Measurements from ENCODE around the gene SLC9A8. TPM values are rescaled to one million over a fixed set of nuclear protein-coding genes. Genes with fewer than 3 reads are reported as not detected.

Gene SLC9A8
- total RNA-seq, 1 donor from 2014 or later = 6.6 TPM

- no peak for DNase-seq
Observed at GRCh38 chr20:49919009-49919408, 106.4 kb downstream of the SLC9A8 start.

DNA sequence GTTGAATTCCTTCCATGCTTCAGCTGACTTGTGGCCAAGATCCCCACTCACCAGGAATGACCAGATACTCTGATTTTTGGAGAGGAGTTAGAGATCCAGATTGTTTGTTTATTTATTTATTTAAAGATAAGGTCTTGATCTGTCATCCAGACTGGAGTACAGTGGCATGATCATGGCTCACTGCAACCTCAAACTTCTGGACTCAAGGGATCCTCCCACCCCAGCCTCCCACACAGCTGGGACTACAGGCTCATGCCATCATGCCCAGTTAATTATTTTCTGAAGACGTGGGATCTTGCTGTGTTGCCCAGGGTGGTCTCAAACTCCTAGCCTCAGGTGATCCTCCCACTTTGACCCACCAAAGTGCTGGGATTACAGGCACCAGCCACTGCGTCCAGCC, 106.8 kb downstream of the SLC9A8 start:
- DNase-seq = no peak

DNA sequence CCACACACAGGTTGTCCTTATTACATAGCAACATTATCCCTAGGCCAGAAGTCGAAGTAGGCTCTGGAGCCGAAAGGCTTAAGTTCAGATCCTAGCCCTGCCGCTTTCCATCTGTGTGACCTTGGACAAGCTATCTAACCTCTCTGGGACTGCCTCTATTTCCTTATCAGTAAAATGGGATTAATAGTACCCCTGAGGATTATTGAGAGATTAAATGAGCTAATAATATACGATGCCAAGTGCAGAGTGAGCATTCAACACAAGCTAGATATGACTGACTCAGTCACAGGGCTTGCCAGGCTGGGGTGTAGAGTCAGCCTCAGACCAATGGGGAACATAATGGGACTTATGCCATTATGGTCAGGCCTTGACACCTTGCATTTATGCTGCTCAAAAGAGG, 111.6 kb downstream of the SLC9A8 start:
- DNase-seq = no peak

DNA sequence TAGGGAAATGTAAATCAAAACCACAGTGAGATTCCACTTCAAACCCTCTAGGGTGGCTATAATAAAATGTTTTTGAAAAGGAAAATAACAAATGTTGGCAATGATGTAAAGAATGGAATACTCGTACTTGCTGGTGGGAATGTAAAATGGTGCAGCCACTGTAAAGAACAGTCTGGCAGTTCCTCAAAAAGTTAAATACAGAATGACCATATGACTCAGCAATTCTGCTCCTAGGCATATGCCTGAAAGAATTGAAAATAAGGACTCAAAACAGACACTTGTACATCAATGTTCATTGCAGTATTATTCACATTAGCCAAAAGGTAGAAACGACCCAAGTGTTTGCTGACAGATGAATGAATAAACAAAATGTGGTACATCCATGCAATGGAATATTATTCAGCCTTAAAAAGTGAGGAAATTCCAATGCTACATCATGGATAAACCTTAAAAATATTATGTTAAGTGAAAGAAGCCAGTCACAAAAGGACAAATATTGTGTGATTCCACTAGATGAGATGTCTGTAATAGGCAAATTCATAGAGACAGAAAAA, 113.3 kb downstream of the SLC9A8 start:
- DNase-seq = no peak

DNA sequence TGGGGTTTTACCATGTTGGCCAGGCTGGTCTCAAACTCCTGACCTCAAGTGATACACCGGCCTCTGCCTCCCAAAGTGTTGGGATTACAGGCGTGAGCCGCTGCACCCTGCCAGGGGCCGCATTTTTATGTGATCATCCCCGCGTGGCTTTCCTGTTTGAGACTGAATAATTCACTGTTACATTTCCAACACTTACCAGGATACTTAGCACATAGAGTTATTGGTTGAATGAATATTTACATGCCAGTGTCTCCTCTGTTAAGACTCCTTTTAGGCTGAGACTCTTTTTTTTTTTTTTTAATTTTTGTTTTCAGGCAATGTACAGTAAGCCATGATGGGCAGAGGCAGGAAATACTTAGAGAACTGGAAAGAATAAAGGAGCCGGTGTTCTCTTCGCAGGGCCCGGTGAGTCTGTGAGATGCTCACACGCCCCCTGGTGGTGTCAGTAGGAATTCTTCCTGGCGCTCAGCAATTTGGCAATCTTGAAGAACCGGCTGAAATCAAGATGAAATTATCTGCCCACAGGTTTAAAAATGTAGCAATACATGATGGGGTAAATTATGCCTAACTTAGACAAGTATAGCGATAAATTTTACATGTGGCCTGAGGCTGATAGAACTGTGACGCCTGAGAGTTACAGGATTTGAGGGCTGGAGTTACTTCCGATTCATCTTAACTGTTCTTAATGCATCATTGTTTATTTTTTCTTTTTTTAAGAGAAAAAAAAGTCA, 115.9 kb downstream of the SLC9A8 start:
- DNase-seq = peak; percentile 90

GRCh38 chr20:49929142-49929494, 116.5 kb downstream of the SLC9A8 start:
- DNase-seq = no peak

DNA sequence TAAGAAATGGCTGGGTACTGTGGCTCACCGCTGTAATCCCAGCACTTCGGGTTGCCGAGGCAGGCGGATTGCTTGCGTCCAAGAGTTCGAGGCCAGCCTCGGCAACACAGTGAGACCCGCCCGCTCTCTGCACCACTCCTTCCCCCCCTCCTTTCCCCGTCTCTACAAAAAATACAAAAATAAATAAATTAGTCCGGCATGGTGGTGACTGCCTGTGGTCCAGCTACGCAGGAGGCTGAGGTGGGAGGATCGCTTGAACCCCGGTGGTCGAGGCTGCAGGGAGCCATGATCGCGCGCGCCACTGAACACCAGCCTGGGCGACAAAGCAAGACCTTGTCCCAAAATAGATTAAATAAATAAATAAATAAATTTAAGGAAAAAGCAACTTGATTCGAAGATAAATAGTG, 123.1 kb downstream of the SLC9A8 start:
- no peak for DNase-seq

- DNase-seq = peak; percentile 94
Observed at GRCh38 chr20:49936153-49937026, 123.8 kb downstream of the SLC9A8 start, which contains the start of gene RNF114. TSS of gene RNF114 (plus strand) at chr20:49936397. CDS start at chr20:49936413, 16 bp downstream.

DNA sequence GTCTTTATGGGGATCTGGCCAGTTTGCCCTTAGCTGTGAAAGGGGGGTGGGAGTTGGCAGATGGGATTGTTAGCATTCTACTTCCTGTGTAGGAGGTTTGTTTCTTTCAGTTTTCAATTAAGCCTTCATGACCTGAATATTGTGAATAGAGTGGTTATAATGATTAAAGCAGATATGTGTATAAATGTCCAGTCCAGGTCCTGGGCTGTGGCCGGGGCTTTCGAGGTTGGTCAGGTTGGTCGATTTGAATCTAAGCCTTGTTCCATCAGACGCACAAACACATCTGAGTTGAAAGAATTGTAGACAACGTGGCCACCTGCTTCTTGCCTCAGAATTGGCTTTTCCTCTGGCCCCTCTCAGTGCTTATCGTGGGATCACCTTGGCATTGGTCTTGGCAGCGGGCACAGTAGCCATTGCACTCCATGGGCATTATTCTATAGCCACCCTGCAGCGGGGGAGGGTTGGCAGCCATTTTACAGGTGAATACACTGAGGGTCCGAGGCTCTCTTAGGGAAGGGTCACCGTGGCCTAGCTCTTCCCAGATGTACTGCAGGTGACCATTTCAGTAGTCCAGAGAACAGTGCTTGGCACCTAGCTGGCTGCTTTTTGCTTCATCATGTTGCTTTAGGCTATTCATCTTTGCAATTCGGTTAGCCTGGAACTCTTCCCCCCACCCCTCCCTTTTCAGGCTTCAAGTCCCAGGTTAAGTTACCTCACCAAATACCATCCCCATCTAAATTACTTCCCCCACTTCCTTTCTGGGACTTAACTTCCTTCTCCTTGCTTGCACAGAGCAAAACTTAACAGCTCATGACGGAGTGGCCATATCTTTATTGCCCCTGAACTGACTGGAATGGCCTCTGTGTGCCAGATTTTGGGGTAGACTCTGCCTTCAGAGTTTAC, 124.7 kb downstream of the SLC9A8 start:
- DNase-seq = peak; percentile 30

DNA sequence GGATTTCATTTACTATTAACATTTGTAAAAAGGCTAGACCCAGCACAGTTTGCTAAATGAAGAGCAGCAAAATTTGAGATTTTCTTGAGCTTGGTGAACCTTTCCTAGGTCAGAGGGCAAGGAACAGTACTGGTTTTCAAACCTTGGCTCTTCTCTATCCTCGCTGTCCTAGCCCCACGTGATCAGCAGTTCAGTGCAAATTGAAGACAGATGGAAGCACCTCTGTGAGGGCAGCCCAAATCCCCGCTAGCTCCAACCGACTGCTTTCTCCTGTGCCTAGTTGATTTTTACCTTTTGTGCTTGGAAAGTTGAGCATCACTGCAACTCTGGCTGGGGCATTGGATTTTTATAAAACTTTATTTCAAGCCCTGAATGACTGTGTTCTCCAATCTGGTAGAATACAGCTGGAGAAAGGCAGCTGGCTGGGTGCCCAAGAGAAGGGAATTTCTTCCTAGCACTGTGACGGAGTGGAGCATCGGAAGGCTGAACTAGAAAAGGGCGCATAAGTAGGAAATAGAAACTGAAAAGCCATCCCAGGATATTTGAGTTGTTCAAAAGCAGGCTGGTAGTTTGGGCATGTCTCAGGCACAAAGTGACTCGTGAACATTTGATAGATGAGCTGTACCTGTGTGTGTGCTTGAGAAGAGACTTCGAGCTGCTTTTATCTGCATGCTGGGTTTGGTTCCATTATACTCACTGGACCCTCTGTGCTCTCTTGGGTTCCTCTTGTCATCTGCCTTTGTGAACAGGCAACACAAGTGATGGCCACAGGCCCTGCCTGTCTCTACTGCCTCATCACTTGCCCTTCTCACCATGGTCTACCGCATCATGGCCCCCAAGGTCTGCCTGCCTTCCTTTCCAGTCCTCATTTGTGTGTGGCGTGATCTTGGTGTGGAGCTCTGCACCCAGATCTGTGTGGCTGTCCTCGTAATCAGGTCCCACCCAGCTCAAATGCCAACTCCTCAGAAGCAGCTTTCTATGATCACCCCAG, 125.8 kb downstream of the SLC9A8 start:
- peak; percentile 64 for DNase-seq

DNA sequence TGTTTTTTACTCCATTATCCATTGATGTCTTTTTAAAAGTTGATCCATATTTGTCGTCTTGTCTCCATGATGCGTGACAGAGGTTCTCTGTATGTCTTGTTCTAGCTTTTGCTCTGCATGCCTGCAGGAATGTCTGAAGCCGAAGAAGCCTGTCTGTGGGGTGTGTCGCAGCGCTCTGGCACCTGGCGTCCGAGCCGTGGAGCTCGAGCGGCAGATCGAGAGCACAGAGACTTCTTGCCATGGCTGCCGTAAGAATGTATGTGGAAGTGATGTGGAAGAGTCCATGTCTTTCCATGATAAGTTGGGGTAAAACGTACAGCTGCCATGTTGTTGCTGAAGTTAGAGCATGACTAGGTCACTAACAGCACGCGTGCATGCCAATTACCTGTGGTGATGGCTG, 128.8 kb downstream of the SLC9A8 start:
- no peak for DNase-seq

Other genes with a start within 250 kb of the SLC9A8 start
- gene PTGIS, start 244.7 kb upstream of the SLC9A8 start, total RNA-seq = 1.9 and 2.0 TPM in 2 replicates
- gene B4GALT5, start 99.0 kb upstream of the SLC9A8 start, total RNA-seq = 63.3 and 65.1 TPM in 2 replicates
- gene SPATA2, start 102.7 kb downstream of the SLC9A8 start, total RNA-seq = 1.2 and 2.4 TPM in 2 replicates
- 69.4 and 169 TPM in 2 replicates for gene RNF114, start 123.6 kb downstream of the SLC9A8 start, total RNA-seq
- 1.5 TPM in 2 replicates for gene SNAI1, start 170.2 kb downstream of the SLC9A8 start, total RNA-seq

Data from dermis blood vessel endothelial cell (primary cell).